ENCODE data around the gene KRTAP9-9.

DNA sequence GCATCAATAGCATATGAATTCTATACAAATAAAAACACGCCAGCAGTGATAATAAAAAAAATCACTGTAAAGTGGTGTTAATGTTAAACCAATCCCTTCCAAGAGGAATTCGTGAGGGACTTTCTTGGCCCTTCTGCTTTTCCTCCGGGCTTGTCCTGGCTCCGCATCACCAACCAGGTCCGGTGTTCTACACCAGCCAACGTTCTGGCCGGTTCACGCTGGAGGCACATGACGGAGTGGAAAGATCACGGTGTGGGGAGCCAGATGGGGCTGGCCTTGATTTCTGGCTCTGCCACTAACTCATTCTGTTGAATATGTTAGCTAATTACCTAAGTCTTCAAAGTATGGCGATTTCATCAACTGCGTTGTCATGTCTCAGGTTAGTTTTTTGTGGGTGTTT is 48.9 kb downstream of the KRTAP9-9 start:
- TF ChIP-seq, protein P1, sequence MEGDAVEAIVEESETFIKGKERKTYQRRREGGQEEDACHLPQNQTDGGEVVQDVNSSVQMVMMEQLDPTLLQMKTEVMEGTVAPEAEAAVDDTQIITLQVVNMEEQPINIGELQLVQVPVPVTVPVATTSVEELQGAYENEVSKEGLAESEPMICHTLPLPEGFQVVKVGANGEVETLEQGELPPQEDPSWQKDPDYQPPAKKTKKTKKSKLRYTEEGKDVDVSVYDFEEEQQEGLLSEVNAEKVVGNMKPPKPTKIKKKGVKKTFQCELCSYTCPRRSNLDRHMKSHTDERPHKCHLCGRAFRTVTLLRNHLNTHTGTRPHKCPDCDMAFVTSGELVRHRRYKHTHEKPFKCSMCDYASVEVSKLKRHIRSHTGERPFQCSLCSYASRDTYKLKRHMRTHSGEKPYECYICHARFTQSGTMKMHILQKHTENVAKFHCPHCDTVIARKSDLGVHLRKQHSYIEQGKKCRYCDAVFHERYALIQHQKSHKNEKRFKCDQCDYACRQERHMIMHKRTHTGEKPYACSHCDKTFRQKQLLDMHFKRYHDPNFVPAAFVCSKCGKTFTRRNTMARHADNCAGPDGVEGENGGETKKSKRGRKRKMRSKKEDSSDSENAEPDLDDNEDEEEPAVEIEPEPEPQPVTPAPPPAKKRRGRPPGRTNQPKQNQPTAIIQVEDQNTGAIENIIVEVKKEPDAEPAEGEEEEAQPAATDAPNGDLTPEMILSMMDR (IDR thresholded peaks at IDR 0.05; ENCODE audit: control extremely low read depth in 1 of 3, insufficient read depth in 1 of 3, low read depth in 1 of 3, low read length in 3 of 3), result no peak
- TF ChIP-seq SIN3A (conservative IDR thresholded peaks at IDR 0.05 in 1 of 2, IDR thresholded peaks at IDR 0.05 in 1 of 2; ENCODE audit: low read depth in 1 of 2, low read length in 2 of 2) (no peak), NANOG (IDR thresholded peaks at IDR 0.05; ENCODE audit: insufficient read depth, low read depth, low read length, poor library complexity, severe bottlenecking) (no peak), CBX5 (IDR thresholded peaks at IDR 0.05; ENCODE audit: low read depth, low read length) (no peak)

All from H1 (cell line).